Naive thymus-derived CD4-positive, alpha-beta T cell (primary cell): ENCODE data around the gene RHOH. TPM values are rescaled to one million over a fixed set of nuclear protein-coding genes. Genes with fewer than 3 reads are reported as not detected.

Experiments
- ATAC-seq: fragments of 150-1000 bp; cut with Tn5 transposase; 2 replicates; pipeline ENCODE4 v1.10.0; 2021; ENCODE audit warnings: mild to moderate bottlenecking, moderate library complexity
- CTCF ChIA-PET: fragments of 350-600 bp; sonication (Branson Sonifier 250); formaldehyde crosslinking; loops from one replicate; lab custom pipeline; 2021; ENCODE audit warnings: antibody characterized with exemption; lab: Charles Lee
- POLR2A ChIA-PET: fragments of 350-600 bp; sonication (Branson Sonifier 250); formaldehyde crosslinking; loops from one replicate; lab custom pipeline; 2021; ENCODE audit warnings: antibody characterized with exemption, inconsistent platforms; lab: Charles Lee
- DNase-seq, 9 donors: peaks; one replicate each; pipeline versions ENCODE4 v3.0.0 to v3.0.0-alpha.2; 2020 to 2022; ENCODE audit warnings: mixed read lengths in 1 of 9
- H3K27ac ChIP-seq: one replicate; pipeline ENCODE4 v1.7.0; 2013; ENCODE audit warnings: mild to moderate bottlenecking, low read depth, low read length, moderate library complexity
- H3K27me3 ChIP-seq, 2 donors: one replicate each; pipeline ENCODE4 v1.7.0; 2013; ENCODE audit warnings: low read length in 2 of 2, mild to moderate bottlenecking in 2 of 2, moderate library complexity in 2 of 2; ENCODE audit not compliant: control insufficient read depth in 2 of 2, insufficient read depth in 2 of 2
- H3K36me3 ChIP-seq, 3 experiments: 1 replicate in 2 of 3; 2 replicates in 1 of 3; pipeline ENCODE4 v1.7.0; 2013; ENCODE audit warnings: low read length in 3 of 3, mild to moderate bottlenecking in 3 of 3, moderate library complexity in 1 of 3; ENCODE audit not compliant: insufficient read depth in 3 of 3, control insufficient read depth in 2 of 3
- H3K4me1 ChIP-seq, 2 donors: one replicate each; pipeline ENCODE4 v1.7.0; 2013; ENCODE audit warnings: low read length in 2 of 2, mild to moderate bottlenecking in 2 of 2, moderate library complexity in 1 of 2; ENCODE audit not compliant: control insufficient read depth in 2 of 2, insufficient read depth in 2 of 2
- H3K4me3 ChIP-seq: 2 replicates; pipeline ENCODE4 v1.7.0; 2013; ENCODE audit warnings: mild to moderate bottlenecking, low read length
- H3K9me3 ChIP-seq, 3 experiments: 1 replicate in 2 of 3; 2 replicates in 1 of 3; pipeline ENCODE4 v1.7.0; 2013; ENCODE audit warnings: low read length in 3 of 3; ENCODE audit not compliant: control insufficient read depth in 2 of 3
- H3K27ac Mint-ChIP-seq, 9 donors: one replicate each; pipeline ENCODE4 v1.8.0; 2020 to 2022; ENCODE audit warnings: mixed read lengths in 9 of 9, mild to moderate bottlenecking in 8 of 9, moderate library complexity in 5 of 9, inconsistent platforms in 2 of 9
- H3K27me3 Mint-ChIP-seq, 5 donors: one replicate each; pipeline ENCODE4 v1.8.0; 2021 to 2022; ENCODE audit warnings: mixed read lengths in 5 of 5, mild to moderate bottlenecking in 1 of 5
- H3K36me3 Mint-ChIP-seq, 5 donors: one replicate each; pipeline ENCODE4 v1.8.0; 2020 to 2022; ENCODE audit warnings: mixed read lengths in 5 of 5, mild to moderate bottlenecking in 3 of 5, inconsistent platforms in 1 of 5
- H3K4me1 Mint-ChIP-seq, 7 donors: one replicate each; pipeline ENCODE4 v1.8.0; 2020 to 2022; ENCODE audit warnings: mixed read lengths in 7 of 7, mild to moderate bottlenecking in 3 of 7, inconsistent platforms in 1 of 7
- H3K4me3 Mint-ChIP-seq, 10 donors: one replicate each; pipeline ENCODE4 v1.8.0; 2020 to 2022; ENCODE audit warnings: mild to moderate bottlenecking in 10 of 10, mixed read lengths in 10 of 10, moderate library complexity in 6 of 10, inconsistent platforms in 2 of 10
- H3K9me3 Mint-ChIP-seq, 11 donors: one replicate each; pipeline ENCODE4 v1.8.0; 2020 to 2022; ENCODE audit warnings: mixed read lengths in 11 of 11, mild to moderate bottlenecking in 4 of 11, inconsistent platforms in 1 of 11, moderate library complexity in 1 of 11
- intact Hi-C, 2 donors: fragments of 100-400 bp; cut with micrococcal nuclease; formaldehyde crosslinking; loops; one replicate each; pipeline ENCODE4 v1.15.1; 2023
- polyA plus RNA-seq, 2 donors: library from polyadenylated mRNA; unstranded; fragments of 300-500 nt; fragmentation: Illumina TruSeq; gene quantifications; one replicate each; pipeline ENCODE4 v1.2.3, GENCODE V29; 2021
- total RNA-seq, 6 experiments: library from RNA in 5 of 6; stranded (reverse) in 5 of 6; gene quantifications; 1 replicate in 5 of 6; 2 replicates in 1 of 6; pipeline ENCODE4 v1.2.3 and lab custom pipeline; 2021 to 2026

RHOH gene
- total and polyA plus RNA-seq, 7 experiments from 2014 or later: 160 to 479 (median 294) TPM

DNA sequence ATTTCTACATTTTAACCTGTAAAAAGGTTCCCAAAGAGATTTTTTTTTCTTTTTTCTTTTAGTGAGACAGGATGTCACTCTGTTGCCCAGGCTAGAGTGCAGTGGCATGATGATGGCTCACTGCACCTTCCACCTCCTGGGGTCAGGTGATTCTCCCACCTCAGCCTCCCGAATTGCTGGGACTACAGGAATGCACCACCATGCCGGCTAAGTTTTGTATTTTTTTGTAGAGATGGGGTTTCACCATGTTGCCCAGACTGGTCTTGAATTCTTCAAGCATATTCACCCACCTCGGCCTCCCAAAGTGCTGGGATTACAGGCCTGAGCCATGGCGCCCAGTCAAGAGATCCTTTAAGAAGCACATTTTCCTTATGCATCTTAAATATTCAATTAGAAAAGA lies 12.6 kb downstream of the RHOH start:
- peaks cover 49 to 74% of the 10 kb centered on the region in 2 donors for H3K4me1 ChIP-seq
- DNase-seq (peak in 1 of 9 donors; percentile 8), ATAC-seq (no peak)
- peaks cover 73 to 95% (median 86%) of the 10 kb centered on the region in 7 donors for H3K4me1 Mint-ChIP-seq
- H3K4me3 ChIP-seq: peak overlapping the region; percentile 14
- POLR2A ChIA-PET: interaction anchor here (0.6 to 13.3 kb wide), 10 partner anchors 10 to 109 kb away, joined by 3 to 238 read pairs (median 6); partner anchors contain the start of gene RHOH
- no peaks in the 10 kb centered on the region for H3K9me3 Mint-ChIP-seq
- H3K4me3 Mint-ChIP-seq: peak overlapping the region; percentile 65 to 100 (median 84)
- peaks cover 2 to 5% (median 2%) of the 10 kb centered on the region in 3 experiments for H3K36me3 ChIP-seq
- H3K27me3 ChIP-seq: no peaks in the 10 kb centered on the region
- CTCF ChIA-PET: interaction anchor here (1.0 to 1.3 kb wide), 2 partner anchors 9 to 13 kb away, joined by 3 read pairs; no protein-coding TSS in a partner anchor
- peak overlapping the region; percentile 100 for H3K27ac ChIP-seq
- H3K27ac Mint-ChIP-seq: peak overlapping the region; percentile 46 to 99 (median 94)
- H3K36me3 Mint-ChIP-seq: peaks cover 9 to 73% (median 64%) of the 10 kb centered on the region in 5 donors
- intact Hi-C loops: no loop called here
- no peaks in the 10 kb centered on the region for H3K27me3 Mint-ChIP-seq
- H3K9me3 ChIP-seq: no peaks in the 10 kb centered on the region

GRCh38 chr4:40210776-40211175 lies 13.9 kb downstream of the RHOH start:
- DNase-seq (no peak), ATAC-seq (no peak)
- Histone ChIP-seq H3K4me1 (peaks cover 63 to 75% of the 10 kb centered on the region in 2 donors), H3K4me3 (peak overlapping the region; percentile 36), H3K27ac (peak overlapping the region; percentile 100), H3K9me3 (no peaks in the 10 kb centered on the region), H3K36me3 (peaks cover 13 to 16% (median 15%) of the 10 kb centered on the region in 3 experiments), H3K27me3 (no peaks in the 10 kb centered on the region)
- Mint-ChIP-seq H3K36me3 (peaks cover 8 to 77% (median 66%) of the 10 kb centered on the region in 5 donors), H3K27me3 (no peaks in the 10 kb centered on the region), H3K27ac (peak overlapping the region; percentile 48 to 99 (median 91)), H3K9me3 (no peaks in the 10 kb centered on the region), H3K4me3 (peak overlapping the region; percentile 60 to 100 (median 75)), H3K4me1 (peaks cover 73 to 95% (median 86%) of the 10 kb centered on the region in 7 donors)
- ChIA-PET CTCF (interaction anchor here (1.3 to 1.9 kb wide), 5 partner anchors 10 to 115 kb away, joined by 3 to 8 read pairs (median 5); no protein-coding TSS in a partner anchor), POLR2A (interaction anchor here (0.6 to 13.3 kb wide), 16 partner anchors 8 to 111 kb away, joined by 3 to 238 read pairs (median 5); partner anchors contain the start of gene RHOH)
- intact Hi-C loops: no loop called here

DNA sequence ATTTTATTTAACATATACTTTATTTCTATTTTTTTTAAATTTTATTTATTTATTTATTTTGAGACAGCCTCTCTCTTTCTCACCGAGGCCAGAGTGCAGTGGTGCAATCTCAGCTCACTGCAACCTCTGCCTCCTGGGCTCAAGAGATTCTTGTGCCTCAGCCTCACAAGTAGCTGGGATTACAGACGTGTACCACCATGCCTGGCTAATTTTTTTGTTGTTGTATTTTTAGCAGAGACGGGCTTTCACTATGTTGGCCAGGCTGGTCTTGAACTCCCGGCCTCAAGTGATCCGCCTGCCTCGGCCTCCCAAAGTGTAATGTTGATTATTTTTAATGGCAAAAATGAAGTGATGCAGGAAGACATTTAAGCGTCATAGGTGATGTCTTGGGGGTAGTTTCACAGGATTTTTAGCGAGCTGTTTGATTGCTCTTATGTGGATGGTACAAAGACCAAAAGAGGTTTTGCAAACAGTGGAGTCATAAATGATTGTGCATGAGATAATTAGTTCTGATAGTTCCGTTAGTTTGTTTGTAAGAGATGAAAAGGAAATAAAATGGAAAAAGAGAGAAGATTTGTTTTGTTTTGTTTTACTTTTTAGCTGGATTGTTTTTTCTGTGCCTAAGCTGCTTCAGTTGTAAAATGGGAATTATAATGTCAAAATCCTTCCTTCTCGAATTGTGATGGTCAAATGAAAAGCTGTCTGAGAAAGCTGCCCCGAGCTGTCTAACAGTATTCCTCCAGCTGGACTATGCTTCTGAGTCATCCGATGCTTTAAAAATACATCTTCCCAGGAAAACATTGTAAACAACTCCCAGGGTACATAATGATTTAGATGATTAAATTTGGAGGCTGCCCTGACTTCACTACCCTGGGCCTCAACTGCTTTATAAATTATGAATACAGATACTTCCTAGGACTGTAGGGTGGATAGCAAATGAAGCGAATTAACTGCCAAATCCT lies 14.7 kb downstream of the RHOH start:
- ChIA-PET POLR2A (interaction anchor here (0.6 to 13.3 kb wide), 17 partner anchors 9 to 110 kb away, joined by 3 to 238 read pairs (median 5); partner anchors contain the start of gene RHOH), CTCF (interaction anchor here (0.8 to 1.9 kb wide), 8 partner anchors 15 to 114 kb away, joined by 3 to 8 read pairs (median 5); partner anchors contain the start of gene RHOH)
- Histone ChIP-seq H3K4me1 (peaks cover 62 to 77% of the 10 kb centered on the region in 2 donors), H3K9me3 (no peaks in the 10 kb centered on the region), H3K4me3 (peak overlapping the region; percentile 41), H3K27me3 (no peaks in the 10 kb centered on the region), H3K36me3 (peaks cover 13 to 20% (median 16%) of the 10 kb centered on the region in 3 experiments), H3K27ac (peak overlapping the region; percentile 100)
- H3K9me3 Mint-ChIP-seq: no peaks in the 10 kb centered on the region
- H3K27ac Mint-ChIP-seq: peak overlapping the region; percentile 79 to 99 (median 94)
- peak overlapping the region; percentile 60 to 100 (median 76) for H3K4me3 Mint-ChIP-seq
- peak in 1 of 9 donors; percentile 43 for DNase-seq
- no peak for ATAC-seq
- H3K36me3 Mint-ChIP-seq: peaks cover 8 to 70% (median 61%) of the 10 kb centered on the region in 5 donors
- intact Hi-C loops: no loop called here
- H3K27me3 Mint-ChIP-seq: no peaks in the 10 kb centered on the region
- peaks cover 67 to 95% (median 85%) of the 10 kb centered on the region in 7 donors for H3K4me1 Mint-ChIP-seq

DNA sequence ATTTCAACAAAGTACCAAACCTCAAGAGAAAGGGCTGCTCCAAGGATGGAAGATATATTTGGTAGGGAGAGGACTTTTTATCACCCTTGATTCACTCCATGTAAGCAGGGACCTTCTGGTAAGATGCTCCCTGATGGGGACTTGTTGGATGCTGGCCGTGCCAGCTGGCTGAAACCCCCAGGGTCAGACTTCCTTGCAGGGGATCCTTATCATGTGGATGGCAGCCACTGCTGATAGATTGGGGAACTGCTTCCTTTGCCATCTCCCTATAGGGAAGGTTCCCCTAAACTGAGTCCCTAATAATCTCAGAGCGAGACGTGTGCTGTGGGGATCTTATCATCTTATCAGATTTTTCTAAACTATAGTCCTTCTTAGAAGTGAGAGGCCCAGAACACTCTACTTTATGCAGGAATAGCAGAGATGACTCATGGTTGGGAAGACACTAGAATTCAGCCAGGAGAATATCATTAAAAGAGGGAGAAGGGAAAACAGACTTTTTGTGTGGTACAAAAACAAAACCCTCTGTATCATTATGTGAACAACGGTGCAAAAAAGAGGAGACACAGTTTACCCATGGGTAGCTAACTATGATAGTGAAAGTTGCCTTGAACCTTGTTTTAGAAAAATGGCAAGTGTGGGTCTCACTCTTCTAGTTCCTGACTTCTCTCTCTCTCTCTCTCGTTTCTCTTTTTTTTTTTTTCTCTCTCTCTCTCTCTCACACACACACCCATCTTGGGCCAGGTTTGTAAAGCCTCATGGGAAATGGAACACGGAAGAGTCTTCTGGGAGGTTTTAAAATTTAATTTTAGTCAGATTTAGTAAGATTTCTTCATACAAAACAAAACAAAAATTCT lies 16.1 kb downstream of the RHOH start:
- Histone ChIP-seq H3K9me3 (no peaks in the 10 kb centered on the region), H3K4me1 (peaks cover 71 to 87% of the 10 kb centered on the region in 2 donors), H3K27ac (peak overlapping the region; percentile 100), H3K27me3 (no peaks in the 10 kb centered on the region), H3K4me3 (peak overlapping the region; percentile 41), H3K36me3 (peaks cover 13 to 28% (median 18%) of the 10 kb centered on the region in 3 experiments)
- ChIA-PET CTCF (interaction anchor here (1.0 to 2.2 kb wide), 7 partner anchors 13 to 112 kb away, joined by 3 to 6 read pairs (median 5); no protein-coding TSS in a partner anchor), POLR2A (interaction anchor here (0.6 to 13.3 kb wide), 13 partner anchors 8 to 507 kb away, joined by 3 to 238 read pairs (median 6); partner anchors contain the start of gene RHOH)
- Mint-ChIP-seq H3K4me1 (peaks cover 76 to 99% (median 90%) of the 10 kb centered on the region in 7 donors), H3K4me3 (peak overlapping the region; percentile 52 to 100 (median 76)), H3K27ac (peak overlapping the region; percentile 79 to 99 (median 94)), H3K36me3 (peaks cover 8 to 77% (median 61%) of the 10 kb centered on the region in 5 donors), H3K27me3 (no peaks in the 10 kb centered on the region), H3K9me3 (no peaks in the 10 kb centered on the region)
- DNase-seq: no peak
- ATAC-seq: no peak
- intact Hi-C loops: loop anchor here in 1 of 2 donors (1.0 kb wide), 1 partner anchor 9 kb away; no protein-coding TSS in a partner anchor

- Histone ChIP-seq H3K27me3 (no peaks in the 10 kb centered on the region), H3K36me3 (peaks cover 13 to 35% (median 26%) of the 10 kb centered on the region in 3 experiments), H3K27ac (peak overlapping the region; percentile 100), H3K4me3 (peak overlapping the region; percentile 25), H3K4me1 (peaks cover 79 to 94% of the 10 kb centered on the region in 2 donors), H3K9me3 (no peaks in the 10 kb centered on the region)
- POLR2A ChIA-PET: interaction anchor here (0.7 to 13.3 kb wide), 22 partner anchors 9 to 156 kb away, joined by 3 to 238 read pairs (median 6); partner anchors contain the start of gene RHOH
- CTCF ChIA-PET: interaction anchor here (0.8 to 2.2 kb wide), 6 partner anchors 14 to 96 kb away, joined by 3 to 8 read pairs (median 6); no protein-coding TSS in a partner anchor
- ATAC-seq: peak; percentile 91
- peak overlapping the region; percentile 75 to 99 (median 94) for H3K27ac Mint-ChIP-seq
- H3K36me3 Mint-ChIP-seq: peaks cover 8 to 78% (median 66%) of the 10 kb centered on the region in 5 donors
- peak overlapping the region; percentile 52 to 100 (median 78) for H3K4me3 Mint-ChIP-seq
- H3K4me1 Mint-ChIP-seq: peaks cover 81 to 100% (median 91%) of the 10 kb centered on the region in 7 donors
- no peaks in the 10 kb centered on the region for H3K9me3 Mint-ChIP-seq
- no peaks in the 10 kb centered on the region for H3K27me3 Mint-ChIP-seq
- peak in 7 of 9 donors; percentile 71 to 90 (median 87) for DNase-seq
- intact Hi-C loops: loop anchor here in 1 of 2 donors (1.0 to 2.0 kb wide), 4 partner anchors 8 to 15 kb away; no protein-coding TSS in a partner anchor
These were observed 17.2 kb downstream of the RHOH start for GRCh38 chr4:40214038-40214437.
